Astrocyte of the spinal cord (primary cell): ENCODE data around the gene CD3E.
"Not testable (repeated sequence)": the region's sequence is repeated elsewhere in the genome, so short reads cannot be mapped to it uniquely, and the experiment has no call there.

Experiments used
- DNase-seq: peaks from one replicate; pipeline ENCODE4 v3.0.0; 2011; ENCODE audit warnings: low read depth, low spot score
- H3K4me3 ChIP-seq: 2 replicates; pipeline ENCODE4 v1.5.1; 2011; ENCODE audit warnings: low read depth, mild to moderate bottlenecking, low read length, moderate library complexity
- CTCF ChIP-seq: IDR thresholded peaks from 2 replicates; pipeline ENCODE4 v1.5.1; 2012; ENCODE audit warnings: low read depth, mild to moderate bottlenecking, low read length, inconsistent platforms
- in situ Hi-C: cut with HindIII; loops from 2 replicates; pipeline ENCODE4 v1.10.0; 2017; ENCODE audit warnings: low sequenced_read_pairs

Gene CD3E

DNA sequence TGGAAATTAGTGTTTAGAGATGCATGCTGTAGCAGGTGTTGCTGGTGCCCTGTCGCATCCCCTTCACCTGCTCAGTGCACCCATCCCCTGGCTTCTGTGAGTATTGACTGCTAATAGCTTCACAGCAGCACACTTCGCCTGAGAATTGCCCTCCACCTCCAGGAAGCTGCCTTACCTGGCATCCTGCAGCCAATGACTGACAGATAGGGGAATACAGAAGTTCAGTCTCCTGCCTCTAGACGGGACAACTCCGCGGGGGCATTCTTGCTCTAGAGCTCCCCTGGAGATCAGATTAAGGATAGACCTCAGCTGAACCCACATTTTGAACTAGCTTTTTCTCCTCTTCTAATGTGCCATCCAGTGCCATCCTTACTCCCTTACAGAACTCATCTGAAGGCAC, 9.3 kb upstream of the CD3E start:
- in situ Hi-C loops: no loop called here
- peak; percentile 12 for TF ChIP-seq CTCF
- DNase-seq: no peak
- no peak overlapping the region for H3K4me3 ChIP-seq

GRCh38 chr11:118295815-118296454, 8.6 kb upstream of the CD3E start:
- in situ Hi-C loops: no loop called here
- H3K4me3 ChIP-seq: no peak overlapping the region
- peak; percentile 57 for TF ChIP-seq CTCF
- peak; percentile 6 for DNase-seq

DNA sequence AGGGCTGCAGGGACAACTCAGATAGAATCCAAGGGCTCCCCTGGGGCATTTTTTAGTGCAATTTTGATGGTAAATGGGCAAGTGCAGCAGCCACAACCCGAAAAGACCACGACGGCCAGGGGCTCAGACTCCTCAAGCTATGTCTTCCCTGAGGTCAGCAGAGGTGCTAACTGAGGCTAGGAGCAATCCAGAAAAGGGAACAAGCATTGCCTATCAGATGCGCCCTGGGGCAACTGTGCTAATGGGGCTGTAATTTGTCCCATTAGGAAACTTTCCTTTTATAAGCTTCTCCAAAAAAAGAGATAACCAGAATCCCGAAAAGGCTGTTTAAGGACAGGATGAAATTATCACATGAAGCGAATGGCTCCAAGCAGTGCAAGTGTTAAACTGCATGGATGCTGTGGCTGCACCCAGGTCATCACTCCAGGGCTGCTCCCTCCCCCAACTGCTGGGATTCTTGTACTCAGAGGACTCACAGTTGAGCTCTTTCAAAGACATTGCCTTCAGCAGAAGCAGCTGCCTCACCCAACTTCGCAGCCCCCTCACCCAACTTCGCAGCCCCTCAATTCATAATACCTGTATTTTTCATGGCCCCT, 2.8 kb upstream of the CD3E start:
- no peak for DNase-seq
- no peak overlapping the region for H3K4me3 ChIP-seq
- no peak for TF ChIP-seq CTCF
- in situ Hi-C loops: no loop called here

DNA sequence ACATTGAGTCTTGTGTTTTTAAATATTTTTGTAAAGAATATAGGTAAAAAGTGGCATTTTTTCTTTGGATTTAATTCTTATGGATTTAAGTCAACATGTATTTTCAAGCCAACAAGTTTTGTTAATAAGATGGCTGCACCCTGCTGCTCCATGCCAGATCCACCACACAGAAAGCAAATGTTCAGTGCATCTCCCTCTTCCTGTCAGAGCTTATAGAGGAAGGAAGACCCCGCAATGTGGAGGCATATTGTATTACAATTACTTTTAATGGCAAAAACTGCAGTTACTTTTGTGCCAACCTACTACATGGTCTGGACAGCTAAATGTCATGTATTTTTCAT, 333 bp upstream of the CD3E start:
- in situ Hi-C loops: no loop called here
- no peak for DNase-seq
- H3K4me3 ChIP-seq: no peak overlapping the region
- TF ChIP-seq CTCF: no peak

- no peak overlapping the region for H3K4me3 ChIP-seq
- DNase-seq: no peak
- TF ChIP-seq CTCF: no peak
- in situ Hi-C loops: no loop called here
Observed at GRCh38 chr11:118305726-118306125, 1.2 kb downstream of the CD3E start.

- no peak overlapping the region for H3K4me3 ChIP-seq
- no peak for DNase-seq
- in situ Hi-C loops: no loop called here
- no peak for TF ChIP-seq CTCF
Observed at GRCh38 chr11:118306556-118306955, 2.0 kb downstream of the CD3E start.

- DNase-seq, in situ Hi-C loops, H3K4me3 ChIP-seq: not testable (repeated sequence)
Observed at GRCh38 chr11:118308995-118309528, 4.5 kb downstream of the CD3E start.
